Neuronal stem cell (in vitro differentiated cells): ENCODE measurements around the gene SPATA31C1.

Experiments used
- DNase-seq: peaks from one replicate; pipeline ENCODE4 v3.0.0-alpha.2; 2013; ENCODE audit warnings: low spot score
- H2AFZ ChIP-seq: one replicate; pipeline ENCODE4 v1.6.1; 2013; ENCODE audit warnings: mild to moderate bottlenecking, low read length, inconsistent platforms
- H2AK5ac ChIP-seq: 2 replicates; pipeline ENCODE4 v1.6.1; 2013; ENCODE audit warnings: low read depth, mild to moderate bottlenecking, inconsistent platforms, low read length, moderate library complexity, mixed read lengths
- H2BK120ac ChIP-seq: 2 replicates; pipeline ENCODE4 v1.6.1; 2013; ENCODE audit warnings: low read depth, mild to moderate bottlenecking, inconsistent platforms, low read length, moderate library complexity, mixed read lengths
- H2BK12ac ChIP-seq: one replicate; pipeline ENCODE4 v1.6.1; 2013; ENCODE audit warnings: low read length, inconsistent platforms
- H2BK15ac ChIP-seq: 2 replicates; pipeline ENCODE4 v1.6.1; 2013; ENCODE audit warnings: mild to moderate bottlenecking, low read length, inconsistent platforms, mixed read lengths
- H2BK5ac ChIP-seq: one replicate; pipeline ENCODE4 v1.6.1; 2013; ENCODE audit warnings: inconsistent platforms, mild to moderate bottlenecking, low read length, moderate library complexity
- H3K14ac ChIP-seq: one replicate; pipeline ENCODE4 v1.6.1; 2013; ENCODE audit warnings: low read length, inconsistent platforms
- H3K18ac ChIP-seq: 2 replicates; pipeline ENCODE4 v1.6.1; 2013; ENCODE audit warnings: low read length, inconsistent platforms
- H3K23ac ChIP-seq: 2 replicates; pipeline ENCODE4 v1.6.1; 2013; ENCODE audit warnings: low read depth, mild to moderate bottlenecking, mixed read lengths, low read length, inconsistent platforms; ENCODE audit not compliant: poor library complexity
- H3K27ac ChIP-seq: replicated peaks from 3 replicates; pipeline ENCODE4 v1.5.1; 2013; ENCODE audit warnings: low read length, inconsistent platforms
- H3K27me3 ChIP-seq, 3 experiments: 2 replicates each; pipeline ENCODE4 v1.6.1; 2013; ENCODE audit warnings: low read length in 3 of 3, mild to moderate bottlenecking in 2 of 3, inconsistent platforms in 1 of 3, low read depth in 1 of 3, mixed read lengths in 1 of 3, moderate library complexity in 1 of 3; ENCODE audit not compliant: control insufficient read depth in 3 of 3, insufficient read depth in 3 of 3
- H3K36me3 ChIP-seq, 2 donors: replicated peaks in 1 of 2; 2 replicates each; pipeline ENCODE4 v1.6.1; 2013; ENCODE audit warnings: low read length in 2 of 2; ENCODE audit not compliant: control insufficient read depth in 2 of 2, insufficient read depth in 2 of 2
- H3K4ac ChIP-seq: 2 replicates; pipeline ENCODE4 v1.6.1; 2013; ENCODE audit warnings: inconsistent platforms, mild to moderate bottlenecking, low read length, moderate library complexity
- H3K4me1 ChIP-seq, 2 donors: 1 replicate in 1 of 2; 2 replicates in 1 of 2; pipeline ENCODE4 v1.6.1; 2013; ENCODE audit warnings: low read length in 2 of 2, low read depth in 1 of 2; ENCODE audit not compliant: control insufficient read depth in 2 of 2, insufficient read depth in 1 of 2
- H3K4me2 ChIP-seq: one replicate; pipeline ENCODE4 v1.6.1; 2013; ENCODE audit warnings: mild to moderate bottlenecking, low read length, inconsistent platforms; ENCODE audit not compliant: insufficient read depth, poor library complexity, severe bottlenecking
- H3K4me3 ChIP-seq, 2 donors: 2 replicates each; pipeline ENCODE4 v1.5.1; 2013; ENCODE audit warnings: low read length in 2 of 2, mild to moderate bottlenecking in 2 of 2, inconsistent platforms in 1 of 2, moderate library complexity in 1 of 2
- H3K79me1 ChIP-seq: one replicate; pipeline ENCODE4 v1.6.1; 2013; ENCODE audit warnings: low read depth, mild to moderate bottlenecking, inconsistent platforms, low read length, moderate library complexity
- H3K9ac ChIP-seq: one replicate; pipeline ENCODE4 v1.6.1; 2013; ENCODE audit warnings: mild to moderate bottlenecking, low read depth, low read length, inconsistent platforms; ENCODE audit not compliant: poor library complexity
- H3K9me3 ChIP-seq, 2 donors: replicated peaks in 1 of 2; 2 replicates each; pipeline versions ENCODE3 to v1.6.1; 2013; ENCODE audit warnings: low read length in 2 of 2, mild to moderate bottlenecking in 2 of 2, inconsistent platforms in 1 of 2, low read depth in 1 of 2, mixed read lengths in 1 of 2, moderate library complexity in 1 of 2; ENCODE audit not compliant: control insufficient read depth in 2 of 2, insufficient read depth in 1 of 2
- H4K8ac ChIP-seq: one replicate; pipeline ENCODE4 v1.6.1; 2013; ENCODE audit warnings: low read depth, mild to moderate bottlenecking, inconsistent platforms, low read length, moderate library complexity
- H4K91ac ChIP-seq: one replicate; pipeline ENCODE4 v1.6.1; 2013; ENCODE audit warnings: low read length, low read depth, mild to moderate bottlenecking, inconsistent platforms; ENCODE audit not compliant: poor library complexity
- WGBS, 2 donors: extraction: QIAGEN DNeasy Blood & Tissue Kit; methylation state at CpG; one replicate each; pipeline ENCODE4 v1.1.7; 2013; ENCODE audit warnings: missing lambda C conversion rate in 2 of 2, mixed read lengths in 1 of 2; ENCODE audit not compliant: insufficient read length in 2 of 2, insufficient replicate concordance in 1 of 2; ENCODE audit errors: extremely low coverage in 2 of 2; 5-methylcytosine and 5-hydroxymethylcytosine counted together

SPATA31C1 gene

GRCh38 chr9:87880116-87880515 is 37.6 kb upstream of the SPATA31C1 start:
- no peak overlapping the region for H2AFZ ChIP-seq
- peaks cover 0 to 5% of the 10 kb centered on the region in 2 donors for H3K4me1 ChIP-seq
- no peak overlapping the region for H4K91ac ChIP-seq
- no peak overlapping the region for H2AK5ac ChIP-seq
- WGBS, 2 donors, result no CpG with 5 or more reads among the region's 8 CpGs
- DNase-seq, result no peak
- H3K9ac ChIP-seq, result no peak overlapping the region
- H3K27me3 ChIP-seq, result no peaks in the 10 kb centered on the region
- no peak overlapping the region for H3K4me3 ChIP-seq
- H3K4ac ChIP-seq, result no peak overlapping the region
- H3K14ac ChIP-seq, result no peak overlapping the region
- no peaks in the 10 kb centered on the region for H3K9me3 ChIP-seq
- no peak overlapping the region for H3K4me2 ChIP-seq
- no peaks in the 10 kb centered on the region for H3K79me1 ChIP-seq
- no peak overlapping the region for H2BK12ac ChIP-seq
- no peak overlapping the region for H4K8ac ChIP-seq
- no peak overlapping the region for H2BK120ac ChIP-seq
- no peak overlapping the region for H3K27ac ChIP-seq
- no peaks in the 10 kb centered on the region for H3K36me3 ChIP-seq
- no peak overlapping the region for H2BK5ac ChIP-seq
- H3K18ac ChIP-seq, result no peak overlapping the region
- H2BK15ac ChIP-seq, result no peak overlapping the region
- H3K23ac ChIP-seq, result no peak overlapping the region

GRCh38 chr9:87880683-87881082 is 37.1 kb upstream of the SPATA31C1 start:
- H3K4me3 ChIP-seq, result no peak overlapping the region
- no peak overlapping the region for H2AFZ ChIP-seq
- H2BK15ac ChIP-seq, result no peak overlapping the region
- no peak for DNase-seq
- no peaks in the 10 kb centered on the region for H3K36me3 ChIP-seq
- H2BK12ac ChIP-seq, result no peak overlapping the region
- no peak overlapping the region for H2BK120ac ChIP-seq
- H4K91ac ChIP-seq, result no peak overlapping the region
- no peak overlapping the region for H2AK5ac ChIP-seq
- no peak overlapping the region for H3K23ac ChIP-seq
- peak overlapping the region; percentile 83 for H4K8ac ChIP-seq
- peaks cover 0 to 5% of the 10 kb centered on the region in 2 donors for H3K4me1 ChIP-seq
- no peak overlapping the region for H2BK5ac ChIP-seq
- no peak overlapping the region for H3K4ac ChIP-seq
- no CpG with 5 or more reads among the region's 6 CpGs for WGBS, 2 donors
- no peak overlapping the region for H3K27ac ChIP-seq
- H3K79me1 ChIP-seq, result no peaks in the 10 kb centered on the region
- H3K9me3 ChIP-seq, result no peaks in the 10 kb centered on the region
- no peak overlapping the region for H3K4me2 ChIP-seq
- no peaks in the 10 kb centered on the region for H3K27me3 ChIP-seq
- H3K9ac ChIP-seq, result no peak overlapping the region
- no peak overlapping the region for H3K14ac ChIP-seq
- no peak overlapping the region for H3K18ac ChIP-seq

GRCh38 chr9:87882627-87883026 is 35.1 kb upstream of the SPATA31C1 start, which contains the start of gene SPATA31E1:
SPATA31E1 (plus strand) TSS chr9:87882877; CDS start chr9:87882892, 15 bp downstream.
- Histone ChIP-seq H3K18ac (no peak within 1 kb of the TSS), H2AFZ (no peak within 1 kb of the TSS), H3K4me1 (peaks cover 0 to 5% of the 10 kb centered on the region in 2 donors), H4K91ac (no peak within 1 kb of the TSS), H3K27ac (no peak within 1 kb of the TSS), H3K4ac (no peak within 1 kb of the TSS), H3K14ac (no peak within 1 kb of the TSS), H2BK120ac (no peak within 1 kb of the TSS), H3K9me3 (no peaks in the 10 kb centered on the region), H4K8ac (no peak within 1 kb of the TSS), H3K4me2 (no peak within 1 kb of the TSS), H2AK5ac (peak within 1 kb of the TSS; percentile 6), H3K79me1 (no peaks in the 10 kb centered on the region), H3K9ac (no peak within 1 kb of the TSS), H3K4me3 (no peak within 1 kb of the TSS), H3K36me3 (no peaks in the 10 kb centered on the region), H2BK5ac (peak within 1 kb of the TSS; percentile 7), H2BK12ac (no peak within 1 kb of the TSS), H3K23ac (no peak within 1 kb of the TSS), H3K27me3 (no peaks in the 10 kb centered on the region), H2BK15ac (peak within 1 kb of the TSS; percentile 60)
- DNase-seq, result no peak
- no CpG with 5 or more reads among the region's 5 CpGs for WGBS, 2 donors

- Histone ChIP-seq H3K27me3 (no peaks in the 10 kb centered on the region), H2BK5ac (peak overlapping the region; percentile 7), H3K18ac (no peak overlapping the region), H3K14ac (no peak overlapping the region), H2BK15ac (peak overlapping the region; percentile 60), H3K36me3 (no peaks in the 10 kb centered on the region), H2BK120ac (no peak overlapping the region), H3K4me1 (peaks cover 0 to 5% of the 10 kb centered on the region in 2 donors), H4K91ac (no peak overlapping the region), H3K23ac (no peak overlapping the region), H3K27ac (no peak overlapping the region), H2BK12ac (no peak overlapping the region), H2AK5ac (peak overlapping the region; percentile 6), H4K8ac (no peak overlapping the region), H3K4me2 (no peak overlapping the region), H3K9ac (no peak overlapping the region), H3K9me3 (no peaks in the 10 kb centered on the region), H3K79me1 (no peaks in the 10 kb centered on the region), H2AFZ (no peak overlapping the region), H3K4ac (no peak overlapping the region), H3K4me3 (no peak overlapping the region)
- WGBS, 2 donors, result no CpG with 5 or more reads among the region's 6 CpGs
- no peak for DNase-seq
Measured at GRCh38 chr9:87883274-87883673, 34.5 kb upstream of the SPATA31C1 start.
